CD14-positive monocyte (primary cell): Measurements from ENCODE around the gene BRF1. TPM values are rescaled to one million over a fixed set of nuclear protein-coding genes. Genes with fewer than 3 reads are reported as not detected.

Experiments
- DNase-seq, 3 donors: peaks; one replicate each; pipeline ENCODE4 v3.0.0-alpha.2; 2011 to 2022
- H2AFZ ChIP-seq: 2 replicates; pipeline ENCODE4 v1.6.0; 2012; ENCODE audit warnings: mild to moderate bottlenecking, low read depth, low read length, inconsistent platforms; ENCODE audit not compliant: insufficient read depth, poor library complexity, severe bottlenecking
- H3K27ac ChIP-seq, 2 donors: 1 replicate in 1 of 2; 2 replicates in 1 of 2; pipeline ENCODE4 v1.5.1; 2012 to 2013; ENCODE audit warnings: low read length in 2 of 2, control low read depth in 1 of 2, inconsistent platforms in 1 of 2, low read depth in 1 of 2, mild to moderate bottlenecking in 1 of 2
- H3K27me3 ChIP-seq, 2 donors: one replicate each; pipeline versions ENCODE4 v1.6.0 to v1.6.1; 2011 to 2013; ENCODE audit warnings: low read length in 2 of 2; ENCODE audit not compliant: control insufficient read depth in 2 of 2, insufficient read depth in 2 of 2
- H3K36me3 ChIP-seq, 2 donors: replicated peaks in 1 of 2; 1 replicate in 1 of 2; 2 replicates in 1 of 2; pipeline versions ENCODE4 v1.5.1 to v1.6.1; 2012 to 2013; ENCODE audit warnings: low read length in 2 of 2, control low read depth in 1 of 2, inconsistent platforms in 1 of 2, mild to moderate bottlenecking in 1 of 2; ENCODE audit not compliant: insufficient read depth in 2 of 2, control insufficient read depth in 1 of 2
- H3K4me1 ChIP-seq, 2 donors: 1 replicate in 1 of 2; 2 replicates in 1 of 2; pipeline versions ENCODE4 v1.5.1 to v1.6.1; 2012 to 2013; ENCODE audit warnings: low read length in 2 of 2, control low read depth in 1 of 2, inconsistent platforms in 1 of 2, mild to moderate bottlenecking in 1 of 2, moderate library complexity in 1 of 2; ENCODE audit not compliant: insufficient read depth in 2 of 2, control insufficient read depth in 1 of 2
- H3K4me2 ChIP-seq: replicated peaks from 2 replicates; pipeline ENCODE3; 2012; ENCODE audit warnings: low read length, moderate library complexity, mild to moderate bottlenecking; ENCODE audit not compliant: poor library complexity, severe bottlenecking; ENCODE audit errors: extremely low read depth
- H3K4me3 ChIP-seq, 3 experiments: fragments of 200-600 bp in 1 of 3; sonication (generic) in 1 of 3; replicated peaks in 1 of 3; 1 replicate in 2 of 3; 2 replicates in 1 of 3; pipeline ENCODE4 v1.5.1; 2011 to 2013; ENCODE audit warnings: low read length in 3 of 3, mild to moderate bottlenecking in 3 of 3, control low read depth in 2 of 3, low read depth in 2 of 3, inconsistent platforms in 1 of 3, moderate library complexity in 1 of 3
- H3K79me2 ChIP-seq: 2 replicates; pipeline ENCODE4 v1.6.0; 2012; ENCODE audit warnings: mild to moderate bottlenecking, control low read depth, inconsistent platforms, low read length, moderate library complexity; ENCODE audit not compliant: insufficient read depth
- H3K9ac ChIP-seq: 2 replicates; pipeline ENCODE4 v1.6.0; 2017; ENCODE audit warnings: low read length, mild to moderate bottlenecking; ENCODE audit not compliant: insufficient read depth, poor library complexity, severe bottlenecking
- H3K9me3 ChIP-seq, 2 donors: replicated peaks in 1 of 2; 1 replicate in 1 of 2; 2 replicates in 1 of 2; pipeline versions ENCODE4 v1.5.1 to v1.6.1; 2012 to 2013; ENCODE audit warnings: low read length in 2 of 2, control low read depth in 1 of 2; ENCODE audit not compliant: control insufficient read depth in 1 of 2, insufficient read depth in 1 of 2
- H4K20me1 ChIP-seq: 2 replicates; pipeline ENCODE4 v1.6.0; 2012; ENCODE audit warnings: mild to moderate bottlenecking, low read length, control low read depth, moderate library complexity; ENCODE audit not compliant: insufficient read depth
- H3K27ac Mint-ChIP-seq, 7 donors: one replicate each; pipeline ENCODE4 v1.8.0; 2020; ENCODE audit warnings: mild to moderate bottlenecking in 7 of 7, mixed read lengths in 7 of 7, moderate library complexity in 6 of 7, inconsistent platforms in 2 of 7
- H3K27me3 Mint-ChIP-seq, 3 donors: one replicate each; pipeline ENCODE4 v1.8.0; 2021 to 2022; ENCODE audit warnings: low read depth in 3 of 3, mild to moderate bottlenecking in 3 of 3, mixed read lengths in 3 of 3, moderate library complexity in 3 of 3, inconsistent platforms in 1 of 3
- H3K36me3 Mint-ChIP-seq, 2 donors: one replicate each; pipeline ENCODE4 v1.8.0; 2020; ENCODE audit warnings: mixed read lengths in 2 of 2, inconsistent platforms in 1 of 2, mild to moderate bottlenecking in 1 of 2
- H3K4me1 Mint-ChIP-seq: one replicate; pipeline ENCODE4 v1.8.0; 2020; ENCODE audit warnings: mild to moderate bottlenecking, mixed read lengths
- H3K4me3 Mint-ChIP-seq, 2 donors: one replicate each; pipeline ENCODE4 v1.8.0; 2020; ENCODE audit warnings: mild to moderate bottlenecking in 2 of 2, mixed read lengths in 2 of 2, moderate library complexity in 1 of 2
- H3K9me3 Mint-ChIP-seq, 7 donors: one replicate each; pipeline ENCODE4 v1.8.0; 2020 to 2022; ENCODE audit warnings: mixed read lengths in 7 of 7, mild to moderate bottlenecking in 6 of 7, moderate library complexity in 6 of 7, inconsistent platforms in 2 of 7
- CTCF ChIP-seq: fragments of 200-600 bp; IDR thresholded peaks from one replicate; pipeline ENCODE4 v1.8.0; 2022; ENCODE audit warnings: antibody characterized with exemption, mild to moderate bottlenecking
- WGBS: methylation state at CpG from one replicate; pipeline ENCODE4 v1.1.5; 2013; ENCODE audit warnings: missing lambda C conversion rate; ENCODE audit not compliant: insufficient coverage; 5-methylcytosine and 5-hydroxymethylcytosine counted together
- intact Hi-C, 2 donors: fragments of 100-400 bp; cut with micrococcal nuclease; formaldehyde crosslinking; loops; one replicate each; pipeline versions ENCODE4 v1.15.0 to v1.15.1; 2023
- polyA plus RNA-seq, 3 donors: library from polyadenylated mRNA; depleted of rRNA in 1 of 3; unstranded in 2 of 3; stranded (reverse) in 1 of 3; fragments of 300-500 nt in 2 of 3; fragments of >200 nt in 1 of 3; fragmentation: Illumina TruSeq in 2 of 3; gene quantifications; 1 replicate in 2 of 3; 2 replicates in 1 of 3; pipeline ENCODE4 v1.2.3, GENCODE V29; 2012 to 2021

Gene BRF1
- polyA plus RNA-seq, 3 donors = 2.3 to 20.5 (median 2.5) TPM

- Histone ChIP-seq H3K4me1 (peaks cover 0 to 7% of the 10 kb centered on the region in 2 donors), H3K27ac (no peak overlapping the region), H3K9me3 (no peaks in the 10 kb centered on the region), H3K27me3 (peaks cover 17 to 59% of the 10 kb centered on the region in 2 donors), H2AFZ (no peak overlapping the region), H3K4me2 (peak overlapping the region; percentile 29), H4K20me1 (peaks cover 9% of the 10 kb centered on the region), H3K9ac (no peak overlapping the region), H3K79me2 (no peaks in the 10 kb centered on the region), H3K4me3 (no peak overlapping the region), H3K36me3 (no peaks in the 10 kb centered on the region)
- Mint-ChIP-seq H3K4me1 (peaks cover 2% of the 10 kb centered on the region), H3K27ac (no peak overlapping the region), H3K27me3 (peaks cover 51 to 78% (median 53%) of the 10 kb centered on the region in 3 donors), H3K9me3 (peaks cover 0 to 15% (median 4%) of the 10 kb centered on the region in 7 donors), H3K4me3 (peak overlapping the region; percentile 56 to 81), H3K36me3 (no peaks in the 10 kb centered on the region)
- intact Hi-C loops = no loop called here
- peak; percentile 26 for TF ChIP-seq CTCF
- WGBS = 4% methylated on average over 54 of the region's 54 CpGs
- no peak for DNase-seq
These were observed 131.8 kb downstream of the BRF1 start for GRCh38 chr14:105168979-105169507.

- no peak within 1 kb of the TSS for H3K27ac ChIP-seq
- H3K27me3 Mint-ChIP-seq = peaks cover 50 to 73% (median 51%) of the 10 kb centered on the region in 3 donors
- no peaks in the 10 kb centered on the region for H3K9me3 ChIP-seq
- H3K4me2 ChIP-seq = peak within 1 kb of the TSS; percentile 50
- H3K36me3 ChIP-seq = no peaks in the 10 kb centered on the region
- no peaks in the 10 kb centered on the region for H3K79me2 ChIP-seq
- WGBS = under 1% methylated on average over 84 of the region's 84 CpGs
- H3K27ac Mint-ChIP-seq = no peak within 1 kb of the TSS
- H3K4me1 Mint-ChIP-seq = peaks cover 2% of the 10 kb centered on the region
- H3K4me3 ChIP-seq = peak within 1 kb of the TSS in 1 of 3 experiments; percentile 28
- H3K36me3 Mint-ChIP-seq = no peaks in the 10 kb centered on the region
- no peak for TF ChIP-seq CTCF
- H4K20me1 ChIP-seq = peaks cover 9% of the 10 kb centered on the region
- no peak within 1 kb of the TSS for H3K9ac ChIP-seq
- H3K4me3 Mint-ChIP-seq = peak within 1 kb of the TSS; percentile 56 to 81
- intact Hi-C loops = no loop called here
- DNase-seq = no peak
- H3K9me3 Mint-ChIP-seq = peaks cover 0 to 13% (median 4%) of the 10 kb centered on the region in 7 donors
- no peak within 1 kb of the TSS for H2AFZ ChIP-seq
- peaks cover 17 to 54% of the 10 kb centered on the region in 2 donors for H3K27me3 ChIP-seq
- H3K4me1 ChIP-seq = peaks cover 0 to 5% of the 10 kb centered on the region in 2 donors
These were observed 132.3 kb downstream of the BRF1 start, which contains the start of gene JAG2 for GRCh38 chr14:105168496-105168978. JAG2 (minus strand) TSS chr14:105168776; CDS start chr14:105168420, 356 bp downstream.
